ENCODE data around the gene GLP2R.

- TF ChIP-seq, protein P1, sequence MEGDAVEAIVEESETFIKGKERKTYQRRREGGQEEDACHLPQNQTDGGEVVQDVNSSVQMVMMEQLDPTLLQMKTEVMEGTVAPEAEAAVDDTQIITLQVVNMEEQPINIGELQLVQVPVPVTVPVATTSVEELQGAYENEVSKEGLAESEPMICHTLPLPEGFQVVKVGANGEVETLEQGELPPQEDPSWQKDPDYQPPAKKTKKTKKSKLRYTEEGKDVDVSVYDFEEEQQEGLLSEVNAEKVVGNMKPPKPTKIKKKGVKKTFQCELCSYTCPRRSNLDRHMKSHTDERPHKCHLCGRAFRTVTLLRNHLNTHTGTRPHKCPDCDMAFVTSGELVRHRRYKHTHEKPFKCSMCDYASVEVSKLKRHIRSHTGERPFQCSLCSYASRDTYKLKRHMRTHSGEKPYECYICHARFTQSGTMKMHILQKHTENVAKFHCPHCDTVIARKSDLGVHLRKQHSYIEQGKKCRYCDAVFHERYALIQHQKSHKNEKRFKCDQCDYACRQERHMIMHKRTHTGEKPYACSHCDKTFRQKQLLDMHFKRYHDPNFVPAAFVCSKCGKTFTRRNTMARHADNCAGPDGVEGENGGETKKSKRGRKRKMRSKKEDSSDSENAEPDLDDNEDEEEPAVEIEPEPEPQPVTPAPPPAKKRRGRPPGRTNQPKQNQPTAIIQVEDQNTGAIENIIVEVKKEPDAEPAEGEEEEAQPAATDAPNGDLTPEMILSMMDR (IDR thresholded peaks at IDR 0.05; ENCODE audit: insufficient read depth, low read length): no peak
- TF ChIP-seq POLR2AphosphoS5 (IDR thresholded peaks at IDR 0.05; ENCODE audit: low read depth) (no peak), REST (IDR thresholded peaks at IDR 0.05; ENCODE audit: insufficient replicate concordance, low read depth) (no peak)
These were observed 76.4 kb downstream of the GLP2R start for GRCh38 chr17:9902120-9902519.
